Liver (tissue), 3 donors: ENCODE results near the gene TRAPPC6A.

Experiments
- ATF3 ChIP-seq: IDR thresholded peaks from 2 replicates; pipeline ENCODE4 v1.6.1; 2016; ENCODE audit warnings: antibody characterized with exemption
- CTCF ChIP-seq: fragments of 150-350 bp; IDR thresholded peaks from 2 replicates; pipeline ENCODE4 v1.5.1; 2017; ENCODE audit warnings: improper control_type of control experiment, low read depth, low read length; ENCODE audit not compliant: missing input control
- JUND ChIP-seq, 2 donors: IDR thresholded peaks; 2 replicates each; pipeline ENCODE4 v1.6.1; 2016; ENCODE audit warnings: antibody characterized with exemption in 2 of 2
- REST ChIP-seq: IDR thresholded peaks from 2 replicates; pipeline ENCODE4 v1.6.1; 2016; ENCODE audit warnings: antibody characterized with exemption, mild to moderate bottlenecking
- SP1 ChIP-seq: IDR thresholded peaks from 2 replicates; pipeline ENCODE4 v1.6.1; 2018; ENCODE audit warnings: antibody characterized with exemption, mild to moderate bottlenecking
- donor health status: healthy.
- donor health status: healthy.

- TF ChIP-seq CTCF (no peak), SP1 (no peak), REST (no peak), JUND (IDR thresholded peaks at IDR 0.05) (no peak), ATF3 (no peak)
Observed at GRCh38 chr19:45126654-45127053, 51.4 kb downstream of the TRAPPC6A start.
